H9 (cell line): Measurements from ENCODE around the gene KLHL22. TPM values are rescaled to one million over a fixed set of nuclear protein-coding genes. Genes with fewer than 3 reads are reported as not detected.

Experiments used
- DNase-seq: peaks from one replicate; pipeline ENCODE4 v3.0.0-alpha.2; 2017
- H2AFZ ChIP-seq: one replicate; pipeline ENCODE4 v1.6.1; 2013; ENCODE audit warnings: mild to moderate bottlenecking, low read length, control low read depth, moderate library complexity
- H2AK5ac ChIP-seq: 2 replicates; pipeline ENCODE4 v1.6.1; 2013; ENCODE audit warnings: low read length, control low read depth, mixed read lengths; ENCODE audit not compliant: insufficient read length
- H2BK120ac ChIP-seq: one replicate; pipeline ENCODE4 v1.6.1; 2013; ENCODE audit warnings: low read depth, mild to moderate bottlenecking, low read length, control low read depth, inconsistent platforms; ENCODE audit not compliant: poor library complexity, severe bottlenecking
- H2BK12ac ChIP-seq: 2 replicates; pipeline ENCODE4 v1.6.1; 2013; ENCODE audit warnings: low read length, control low read depth, mixed read lengths, low read depth; ENCODE audit not compliant: insufficient read length
- H2BK15ac ChIP-seq: 2 replicates; pipeline ENCODE4 v1.6.1; 2013; ENCODE audit warnings: low read depth, low read length, control low read depth
- H2BK20ac ChIP-seq: one replicate; pipeline ENCODE4 v1.6.1; 2013; ENCODE audit warnings: low read depth, mild to moderate bottlenecking, low read length, control low read depth, inconsistent platforms; ENCODE audit not compliant: poor library complexity, severe bottlenecking
- H2BK5ac ChIP-seq: 2 replicates; pipeline ENCODE4 v1.6.1; 2013; ENCODE audit warnings: low read length, control low read depth, mixed read lengths; ENCODE audit not compliant: insufficient read length
- H3K14ac ChIP-seq: 2 replicates; pipeline ENCODE4 v1.6.1; 2013; ENCODE audit warnings: low read length, control low read depth; ENCODE audit not compliant: insufficient read depth
- H3K18ac ChIP-seq: 2 replicates; pipeline ENCODE4 v1.6.1; 2013; ENCODE audit warnings: low read depth, mild to moderate bottlenecking, mixed read lengths, low read length, control low read depth; ENCODE audit not compliant: insufficient read length
- H3K23ac ChIP-seq: 2 replicates; pipeline ENCODE4 v1.6.1; 2013; ENCODE audit warnings: low read length, control low read depth, mixed read lengths, low read depth; ENCODE audit not compliant: insufficient read length
- H3K23me2 ChIP-seq: 2 replicates; pipeline ENCODE4 v1.6.1; 2013; ENCODE audit warnings: low read depth, mild to moderate bottlenecking, mixed read lengths, low read length, control low read depth; ENCODE audit not compliant: insufficient read length, poor library complexity, severe bottlenecking
- H3K27ac ChIP-seq: 2 replicates; pipeline ENCODE4 v1.5.1; 2013; ENCODE audit warnings: low read length, control low read depth, mixed read lengths, low read depth; ENCODE audit not compliant: insufficient read length
- H3K27me3 ChIP-seq: 2 replicates; pipeline ENCODE4 v1.6.1; 2013; ENCODE audit warnings: low read length, control low read depth, inconsistent platforms; ENCODE audit not compliant: insufficient read depth
- H3K4ac ChIP-seq: 2 replicates; pipeline ENCODE4 v1.6.1; 2013; ENCODE audit warnings: low read depth, mild to moderate bottlenecking, control low read depth, inconsistent platforms, low read length, moderate library complexity
- H3K4me1 ChIP-seq: 2 replicates; pipeline ENCODE4 v1.6.1; 2013; ENCODE audit warnings: low read length, control low read depth, inconsistent platforms; ENCODE audit not compliant: insufficient read depth
- H3K4me2 ChIP-seq: 2 replicates; pipeline ENCODE4 v1.6.1; 2013; ENCODE audit warnings: low read length, control low read depth, mixed read lengths; ENCODE audit not compliant: insufficient read length, insufficient read depth
- H3K56ac ChIP-seq: 2 replicates; pipeline ENCODE4 v1.6.1; 2013; ENCODE audit warnings: low read depth, mild to moderate bottlenecking, mixed read lengths, low read length, control low read depth; ENCODE audit not compliant: insufficient read length
- H3K79me1 ChIP-seq: 2 replicates; pipeline ENCODE4 v1.6.1; 2013; ENCODE audit warnings: low read depth, mild to moderate bottlenecking, moderate library complexity, low read length, control low read depth, inconsistent platforms; ENCODE audit not compliant: insufficient read depth, poor library complexity, severe bottlenecking
- H3K79me2 ChIP-seq: 2 replicates; pipeline ENCODE4 v1.6.1; 2013; ENCODE audit warnings: low read length, control low read depth, inconsistent platforms; ENCODE audit not compliant: insufficient read depth
- H3K9ac ChIP-seq: 2 replicates; pipeline ENCODE4 v1.6.1; 2013; ENCODE audit warnings: low read length, control low read depth, mixed read lengths; ENCODE audit not compliant: insufficient read length; ENCODE audit errors: extremely low read depth
- H3K9me3 ChIP-seq: one replicate; pipeline ENCODE4 v1.6.1; 2013; ENCODE audit warnings: low read depth, low read length, inconsistent platforms; ENCODE audit not compliant: control insufficient read depth
- H3T11ph ChIP-seq: one replicate; pipeline ENCODE4 v1.6.1; 2013; ENCODE audit warnings: mild to moderate bottlenecking, low read length, control low read depth, inconsistent platforms
- H4K20me1 ChIP-seq: one replicate; pipeline ENCODE4 v1.6.1; 2013; ENCODE audit not compliant: control insufficient read depth, insufficient read length, insufficient read depth
- H4K5ac ChIP-seq: 2 replicates; pipeline ENCODE4 v1.6.1; 2013; ENCODE audit warnings: low read depth, mild to moderate bottlenecking, mixed read lengths, low read length, control low read depth; ENCODE audit not compliant: insufficient read length
- H4K8ac ChIP-seq: replicated peaks from 2 replicates; pipeline ENCODE4 v1.6.1; 2013; ENCODE audit warnings: low read length, control low read depth, mixed read lengths, low read depth; ENCODE audit not compliant: insufficient read length
- H4K91ac ChIP-seq: 2 replicates; pipeline ENCODE4 v1.6.1; 2013; ENCODE audit warnings: low read depth, mild to moderate bottlenecking, moderate library complexity, mixed read lengths, low read length, control low read depth; ENCODE audit not compliant: insufficient read length
- H3K27ac Mint-ChIP-seq, 3 experiments: 2 replicates in 2 of 3; 3 replicates in 1 of 3; pipeline ENCODE4 v1.8.0; 2020 to 2021; ENCODE audit warnings: mixed read lengths in 3 of 3, mild to moderate bottlenecking in 1 of 3, moderate library complexity in 1 of 3
- H3K27me3 Mint-ChIP-seq: 2 replicates; pipeline ENCODE4 v1.8.0; 2021; ENCODE audit warnings: low read depth, mild to moderate bottlenecking, moderate library complexity, mixed read lengths
- H3K36me3 Mint-ChIP-seq, 3 experiments: 2 replicates in 2 of 3; 3 replicates in 1 of 3; pipeline ENCODE4 v1.8.0; 2020 to 2021; ENCODE audit warnings: low read depth in 3 of 3, mixed read lengths in 3 of 3; ENCODE audit not compliant: insufficient read depth in 1 of 3
- H3K4me1 Mint-ChIP-seq, 2 experiments: 2 replicates each; pipeline ENCODE4 v1.8.0; 2020; ENCODE audit warnings: mixed read lengths in 2 of 2
- H3K4me3 Mint-ChIP-seq, 2 experiments: 2 replicates in 1 of 2; 3 replicates in 1 of 2; pipeline ENCODE4 v1.8.0; 2020 to 2021; ENCODE audit warnings: mild to moderate bottlenecking in 2 of 2, mixed read lengths in 2 of 2, moderate library complexity in 1 of 2
- H3K9me3 Mint-ChIP-seq, 2 experiments: 2 replicates in 1 of 2; 3 replicates in 1 of 2; pipeline ENCODE4 v1.8.0; 2020; ENCODE audit warnings: mild to moderate bottlenecking in 2 of 2, mixed read lengths in 2 of 2, moderate library complexity in 1 of 2
- WGBS: extraction: QIAGEN DNeasy Blood & Tissue Kit; methylation state at CpG from one replicate; pipeline ENCODE4 v1.1.7; 2013; ENCODE audit warnings: missing lambda C conversion rate, low lambda C conversion rate, mixed read lengths; ENCODE audit not compliant: insufficient read length; ENCODE audit errors: extremely low coverage; 5-methylcytosine and 5-hydroxymethylcytosine counted together
- total RNA-seq: library from RNA; stranded (reverse); gene quantifications from 2 replicates; pipeline ENCODE4 v1.2.1, GENCODE V29; 2021
- TF ChIP-seq, protein P1 (sequence below): fragments of 200-600 bp; sonication (generic); conservative IDR thresholded peaks from 3 replicates; pipeline ENCODE4 v1.8.0; 2021; ENCODE audit warnings: antibody characterized with exemption, mild to moderate bottlenecking

KLHL22 gene
- total RNA-seq, 1 experiment from 2014 or later: 11.9 TPM

DNA sequence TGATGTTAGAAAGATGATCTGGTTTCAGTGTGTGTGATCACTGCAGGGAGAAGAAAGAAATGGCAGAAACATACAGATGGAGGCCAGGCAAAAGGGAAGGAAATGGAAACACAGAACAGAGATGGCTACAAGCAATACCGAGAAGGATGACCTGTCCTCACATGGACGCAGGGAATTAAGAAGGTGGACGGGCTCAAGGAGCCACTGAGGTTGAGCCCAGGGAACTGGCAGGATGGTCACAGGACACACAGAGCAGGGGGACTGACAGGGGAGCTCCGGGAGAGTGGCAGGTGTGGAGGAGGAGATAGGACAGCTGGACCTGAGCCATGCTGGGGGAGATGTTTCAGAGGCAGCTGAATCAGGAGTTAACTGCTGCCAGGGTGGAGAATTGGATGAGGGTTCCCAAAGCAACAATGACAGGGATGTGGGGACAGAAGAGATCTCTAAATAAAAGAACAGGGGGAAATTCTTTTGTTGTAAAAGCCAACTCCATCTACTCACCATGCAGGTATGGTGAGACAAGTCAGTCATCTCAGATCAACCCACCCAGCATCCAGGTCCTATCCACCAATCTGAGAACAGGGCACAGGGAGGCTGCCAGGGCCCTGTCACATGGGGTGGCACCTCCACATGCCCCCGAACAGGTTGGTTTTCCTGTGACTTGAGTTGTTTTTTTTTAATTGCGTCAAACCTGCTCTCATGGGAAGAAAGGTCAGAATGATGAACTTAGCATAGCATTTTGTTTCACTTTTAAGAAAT, 26.3 kb downstream of the KLHL22 start:
- H3K27me3 Mint-ChIP-seq: no peaks in the 10 kb centered on the region
- Histone ChIP-seq H3K9ac (no peak overlapping the region), H3K23ac (no peak overlapping the region)

More for the DNA sequence above, 26.3 kb downstream of the KLHL22 start:
- Histone ChIP-seq H4K91ac (no peak overlapping the region), H4K5ac (no peak overlapping the region), H3K27ac (no peak overlapping the region), H2BK12ac (no peak overlapping the region), H3K14ac (no peak overlapping the region), H4K20me1 (no peaks in the 10 kb centered on the region), H3K23me2 (no peaks in the 10 kb centered on the region), H3K79me1 (no peaks in the 10 kb centered on the region), H3K4me2 (no peak overlapping the region), H3K4ac (no peak overlapping the region), H4K8ac (no peak overlapping the region), H3K18ac (no peak overlapping the region), H3K4me1 (no peaks in the 10 kb centered on the region), H2BK20ac (no peak overlapping the region), H3T11ph (no peak overlapping the region), H3K9me3 (no peaks in the 10 kb centered on the region), H3K56ac (no peak overlapping the region), H2AK5ac (no peak overlapping the region), H3K27me3 (no peaks in the 10 kb centered on the region), H2AFZ (no peak overlapping the region), H2BK15ac (no peak overlapping the region), H2BK5ac (no peak overlapping the region), H2BK120ac (no peak overlapping the region), H3K79me2 (no peaks in the 10 kb centered on the region)
- H3K9me3 Mint-ChIP-seq: no peaks in the 10 kb centered on the region
- H3K4me3 Mint-ChIP-seq: no peak overlapping the region
- peaks cover 3 to 22% (median 10%) of the 10 kb centered on the region in 3 experiments; a peak in 5 of 7 replicates for H3K36me3 Mint-ChIP-seq
- no CpG with 5 or more reads among the region's 6 CpGs for WGBS
- TF ChIP-seq, protein P1, sequence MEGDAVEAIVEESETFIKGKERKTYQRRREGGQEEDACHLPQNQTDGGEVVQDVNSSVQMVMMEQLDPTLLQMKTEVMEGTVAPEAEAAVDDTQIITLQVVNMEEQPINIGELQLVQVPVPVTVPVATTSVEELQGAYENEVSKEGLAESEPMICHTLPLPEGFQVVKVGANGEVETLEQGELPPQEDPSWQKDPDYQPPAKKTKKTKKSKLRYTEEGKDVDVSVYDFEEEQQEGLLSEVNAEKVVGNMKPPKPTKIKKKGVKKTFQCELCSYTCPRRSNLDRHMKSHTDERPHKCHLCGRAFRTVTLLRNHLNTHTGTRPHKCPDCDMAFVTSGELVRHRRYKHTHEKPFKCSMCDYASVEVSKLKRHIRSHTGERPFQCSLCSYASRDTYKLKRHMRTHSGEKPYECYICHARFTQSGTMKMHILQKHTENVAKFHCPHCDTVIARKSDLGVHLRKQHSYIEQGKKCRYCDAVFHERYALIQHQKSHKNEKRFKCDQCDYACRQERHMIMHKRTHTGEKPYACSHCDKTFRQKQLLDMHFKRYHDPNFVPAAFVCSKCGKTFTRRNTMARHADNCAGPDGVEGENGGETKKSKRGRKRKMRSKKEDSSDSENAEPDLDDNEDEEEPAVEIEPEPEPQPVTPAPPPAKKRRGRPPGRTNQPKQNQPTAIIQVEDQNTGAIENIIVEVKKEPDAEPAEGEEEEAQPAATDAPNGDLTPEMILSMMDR: no peak
- no peak for DNase-seq
- peaks cover 0 to 1% of the 10 kb centered on the region in 2 experiments; a peak in 1 of 4 replicates for H3K4me1 Mint-ChIP-seq
- H3K27ac Mint-ChIP-seq: peak overlapping the region in 2 of 3 experiments; percentile 10 to 66; a peak in 3 of 7 replicates
